GM12874 (cell line): Measurements from ENCODE around the gene BAMBI.

ENCODE experiments used
- TF ChIP-seq, protein P1 (sequence below): IDR thresholded peaks from 2 replicates; pipeline ENCODE4 v1.5.1; 2011; ENCODE audit warnings: low read depth, mild to moderate bottlenecking, control low read depth, low read length, moderate library complexity; ENCODE audit not compliant: insufficient read depth

BAMBI gene

DNA sequence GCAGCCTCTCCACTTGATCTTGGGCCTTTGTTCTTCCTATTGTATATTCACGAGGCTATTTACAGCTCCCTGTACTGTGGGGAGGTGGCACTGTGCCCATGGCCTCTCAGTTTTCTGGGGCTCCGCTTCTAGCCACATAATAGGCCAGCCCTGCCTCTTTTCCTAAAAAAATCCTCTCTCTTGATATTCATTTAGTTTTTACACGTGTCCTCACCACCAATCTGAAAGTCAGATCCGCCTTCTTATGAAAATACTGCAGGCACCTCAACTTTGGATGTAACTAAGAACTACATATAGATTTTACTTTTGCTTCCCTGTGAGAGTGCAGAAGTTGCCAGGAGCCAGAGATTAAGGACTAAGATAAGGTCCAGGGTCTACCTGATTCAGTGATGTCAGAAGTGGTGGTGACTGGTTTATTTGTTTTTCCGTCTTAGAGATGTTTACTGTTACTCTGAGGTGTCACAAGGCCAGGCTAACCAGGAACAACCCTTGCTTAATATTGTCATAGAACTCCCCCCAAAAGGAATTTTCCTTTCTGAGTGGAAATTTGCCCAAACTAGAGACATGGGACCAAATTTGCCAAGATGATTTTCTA is 7.8 kb downstream of the BAMBI start:
- TF ChIP-seq, protein P1, sequence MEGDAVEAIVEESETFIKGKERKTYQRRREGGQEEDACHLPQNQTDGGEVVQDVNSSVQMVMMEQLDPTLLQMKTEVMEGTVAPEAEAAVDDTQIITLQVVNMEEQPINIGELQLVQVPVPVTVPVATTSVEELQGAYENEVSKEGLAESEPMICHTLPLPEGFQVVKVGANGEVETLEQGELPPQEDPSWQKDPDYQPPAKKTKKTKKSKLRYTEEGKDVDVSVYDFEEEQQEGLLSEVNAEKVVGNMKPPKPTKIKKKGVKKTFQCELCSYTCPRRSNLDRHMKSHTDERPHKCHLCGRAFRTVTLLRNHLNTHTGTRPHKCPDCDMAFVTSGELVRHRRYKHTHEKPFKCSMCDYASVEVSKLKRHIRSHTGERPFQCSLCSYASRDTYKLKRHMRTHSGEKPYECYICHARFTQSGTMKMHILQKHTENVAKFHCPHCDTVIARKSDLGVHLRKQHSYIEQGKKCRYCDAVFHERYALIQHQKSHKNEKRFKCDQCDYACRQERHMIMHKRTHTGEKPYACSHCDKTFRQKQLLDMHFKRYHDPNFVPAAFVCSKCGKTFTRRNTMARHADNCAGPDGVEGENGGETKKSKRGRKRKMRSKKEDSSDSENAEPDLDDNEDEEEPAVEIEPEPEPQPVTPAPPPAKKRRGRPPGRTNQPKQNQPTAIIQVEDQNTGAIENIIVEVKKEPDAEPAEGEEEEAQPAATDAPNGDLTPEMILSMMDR: no peak

DNA sequence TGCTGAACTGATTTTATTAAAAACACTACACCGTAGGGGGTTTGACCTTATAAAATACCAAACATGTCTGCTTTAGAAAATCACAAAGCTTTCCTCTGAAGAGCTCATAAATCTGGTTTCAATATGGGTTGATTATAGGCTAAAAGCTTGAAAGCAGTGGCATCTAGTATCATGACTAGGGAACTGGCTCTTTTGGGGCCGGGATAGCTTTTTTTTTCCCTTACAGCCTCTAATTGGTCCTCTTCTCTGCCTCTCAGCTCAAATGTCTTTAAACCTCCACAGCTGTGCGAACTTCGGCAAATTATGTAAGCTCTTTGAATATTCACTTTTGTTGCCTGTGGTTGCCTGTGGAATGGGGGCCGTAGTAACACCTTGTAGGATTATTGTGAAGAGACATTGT is 8.4 kb downstream of the BAMBI start:
- TF ChIP-seq, protein P1: no peak

DNA sequence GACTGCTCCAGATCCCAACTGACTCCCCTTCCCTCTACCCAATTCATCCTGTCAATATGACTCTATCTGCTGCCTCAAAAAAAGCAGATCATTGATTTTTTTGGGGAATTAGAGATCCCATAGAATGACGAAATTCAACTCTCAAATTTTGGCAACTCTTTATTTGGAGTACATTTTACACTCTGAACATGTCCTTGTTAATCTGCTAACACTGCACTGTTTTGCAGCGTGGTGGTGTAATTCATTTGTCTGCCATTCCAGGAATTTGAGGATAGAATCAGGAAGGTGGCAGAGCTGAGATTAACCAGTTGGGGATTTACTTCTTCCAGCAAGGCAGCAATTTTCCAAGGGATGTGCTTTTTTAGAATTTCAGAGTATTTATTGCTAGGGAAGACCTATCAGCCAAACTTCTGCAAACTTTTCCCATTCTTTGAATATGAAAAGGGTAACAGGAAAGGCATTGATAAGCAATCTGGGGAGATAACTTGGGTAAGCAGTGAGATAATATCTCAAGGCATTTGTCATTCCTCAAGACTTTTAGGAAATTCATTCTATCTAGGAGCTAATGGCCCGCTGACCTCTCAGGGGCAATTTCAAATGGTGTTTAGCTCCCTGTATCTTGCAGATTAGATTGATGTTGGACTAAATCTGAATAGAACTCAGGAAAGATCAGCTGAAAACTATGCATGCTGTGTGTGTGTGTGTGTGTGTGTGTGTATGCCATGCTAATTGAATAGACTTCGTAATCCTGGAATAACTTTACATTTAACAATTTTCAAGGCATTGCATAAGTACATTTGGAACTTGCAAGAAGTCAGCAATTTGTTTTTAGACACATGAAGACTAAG is 9.7 kb downstream of the BAMBI start:
- TF ChIP-seq, protein P1: no peak

DNA sequence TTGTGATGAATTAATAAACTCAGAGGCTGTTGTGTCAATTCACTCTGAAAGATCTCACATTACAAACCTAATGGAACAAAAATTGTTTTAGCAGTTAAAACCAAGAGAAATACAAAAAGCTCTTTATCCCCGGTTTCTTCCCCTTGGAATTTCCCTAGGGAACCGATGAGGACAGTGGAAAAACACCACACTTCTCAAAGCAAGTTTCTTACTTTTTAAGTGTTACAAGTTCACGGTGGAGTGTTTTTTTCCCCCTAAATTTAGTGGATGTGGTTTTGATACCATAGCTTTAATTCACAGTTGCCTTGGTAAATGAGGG is 10.3 kb downstream of the BAMBI start:
- TF ChIP-seq, protein P1: no peak

DNA sequence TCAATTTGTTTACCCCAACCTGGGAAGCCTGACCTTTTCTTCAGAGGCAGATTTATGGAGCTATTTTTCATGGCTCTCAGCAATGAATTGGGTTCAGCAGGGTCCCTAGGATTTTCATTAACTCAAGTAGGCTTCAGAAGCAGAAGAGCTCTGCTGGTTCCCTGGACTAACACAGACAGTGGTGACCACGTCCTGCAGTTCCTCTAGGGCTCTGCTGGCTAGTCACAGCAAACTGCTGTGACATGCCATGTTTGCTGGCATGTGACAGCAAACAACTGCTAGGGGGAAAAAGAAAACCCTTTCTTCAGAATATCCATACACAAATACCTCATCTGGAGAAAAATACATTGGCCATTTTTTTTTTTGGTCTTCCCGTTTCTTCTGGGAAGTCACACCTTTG is 13.2 kb downstream of the BAMBI start:
- TF ChIP-seq, protein P1: no peak

DNA sequence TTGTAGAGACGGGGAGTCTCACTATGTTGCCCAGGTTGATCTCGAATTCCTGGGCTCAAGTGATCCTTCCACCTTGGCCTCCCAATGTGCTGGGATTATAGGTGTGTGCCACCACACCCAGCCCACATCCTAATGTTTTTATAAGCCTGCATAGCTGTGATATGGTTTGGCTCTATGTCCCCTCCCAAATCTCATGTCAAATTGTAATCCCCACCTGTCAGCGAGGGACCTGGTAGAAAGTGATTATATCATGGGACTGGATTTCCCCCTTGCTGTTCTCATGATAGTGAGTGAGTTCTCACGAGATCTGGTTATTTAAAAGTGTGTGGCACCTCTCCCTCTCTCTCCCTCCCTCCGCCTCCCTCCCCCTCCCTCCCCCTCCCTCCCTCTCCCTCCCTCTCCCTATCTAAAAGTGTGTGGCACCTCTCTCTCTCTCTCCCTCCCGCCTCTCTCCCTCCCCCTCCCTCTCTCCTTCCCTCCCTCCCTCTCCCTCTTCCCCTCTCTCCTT is 13.9 kb downstream of the BAMBI start:
- TF ChIP-seq, protein P1: no peak

DNA sequence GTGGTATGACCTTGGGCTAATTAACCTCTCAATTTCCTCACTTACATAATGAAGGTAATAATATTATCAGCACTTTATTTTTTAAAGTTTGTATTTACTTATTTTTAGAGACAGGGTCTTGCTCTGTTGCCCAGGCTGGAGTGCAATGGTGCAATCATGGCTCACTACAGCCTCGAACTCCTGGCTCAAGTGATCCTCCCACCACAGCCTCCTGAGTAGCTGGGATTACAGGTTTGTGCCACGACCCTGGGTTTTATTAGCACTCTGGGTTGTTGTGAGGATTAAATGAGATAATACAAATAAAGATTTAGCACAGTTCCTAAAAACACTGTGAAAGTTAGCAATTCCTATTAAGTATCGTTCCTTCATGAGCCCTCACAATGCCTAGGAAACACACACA is 14.7 kb downstream of the BAMBI start:
- TF ChIP-seq, protein P1: no peak
